ENCODE results near the gene COL27A1.

The COL27A1 gene

GRCh38 chr9:114261026-114261425 is 105.7 kb downstream of the COL27A1 start:
- in situ Hi-C loops (cut with HindIII; ENCODE audit: low sequenced_read_pairs): no loop called here
- TF ChIP-seq, protein P1, sequence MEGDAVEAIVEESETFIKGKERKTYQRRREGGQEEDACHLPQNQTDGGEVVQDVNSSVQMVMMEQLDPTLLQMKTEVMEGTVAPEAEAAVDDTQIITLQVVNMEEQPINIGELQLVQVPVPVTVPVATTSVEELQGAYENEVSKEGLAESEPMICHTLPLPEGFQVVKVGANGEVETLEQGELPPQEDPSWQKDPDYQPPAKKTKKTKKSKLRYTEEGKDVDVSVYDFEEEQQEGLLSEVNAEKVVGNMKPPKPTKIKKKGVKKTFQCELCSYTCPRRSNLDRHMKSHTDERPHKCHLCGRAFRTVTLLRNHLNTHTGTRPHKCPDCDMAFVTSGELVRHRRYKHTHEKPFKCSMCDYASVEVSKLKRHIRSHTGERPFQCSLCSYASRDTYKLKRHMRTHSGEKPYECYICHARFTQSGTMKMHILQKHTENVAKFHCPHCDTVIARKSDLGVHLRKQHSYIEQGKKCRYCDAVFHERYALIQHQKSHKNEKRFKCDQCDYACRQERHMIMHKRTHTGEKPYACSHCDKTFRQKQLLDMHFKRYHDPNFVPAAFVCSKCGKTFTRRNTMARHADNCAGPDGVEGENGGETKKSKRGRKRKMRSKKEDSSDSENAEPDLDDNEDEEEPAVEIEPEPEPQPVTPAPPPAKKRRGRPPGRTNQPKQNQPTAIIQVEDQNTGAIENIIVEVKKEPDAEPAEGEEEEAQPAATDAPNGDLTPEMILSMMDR (IDR thresholded peaks at IDR 0.05; ENCODE audit: low read depth, low read length): no peak
- DNase-seq (ENCODE audit: low read depth, low spot score): no peak
- H3K4me3 ChIP-seq (ENCODE audit: low read depth, low read length): no peak overlapping the region

DNA sequence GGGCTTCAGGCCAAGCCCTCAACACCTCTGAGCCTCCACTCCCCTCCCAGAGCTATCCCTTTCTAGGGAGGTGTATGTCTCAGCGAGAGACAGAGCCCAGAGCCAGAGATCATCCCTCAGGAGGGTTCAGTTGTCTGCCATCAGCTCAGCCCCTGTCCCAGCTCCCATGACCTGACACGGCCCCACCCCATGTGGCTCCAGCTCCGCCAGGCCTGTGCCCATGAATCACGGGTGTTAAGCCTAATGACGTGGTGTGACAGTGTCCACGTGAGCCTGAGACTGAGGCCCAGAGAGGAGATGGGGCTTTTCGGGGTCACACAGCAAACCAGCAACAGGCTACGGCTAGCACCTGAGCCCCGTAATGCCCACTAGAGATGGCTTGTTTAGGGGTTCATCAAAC is 106.7 kb downstream of the COL27A1 start:
- TF ChIP-seq, protein P1 (IDR thresholded peaks at IDR 0.05; ENCODE audit: low read depth, low read length): no peak
- no peak overlapping the region for H3K4me3 ChIP-seq (ENCODE audit: low read depth, low read length)
- DNase-seq (ENCODE audit: low read depth, low spot score): no peak
- in situ Hi-C loops (cut with HindIII; ENCODE audit: low sequenced_read_pairs): no loop called here

DNA sequence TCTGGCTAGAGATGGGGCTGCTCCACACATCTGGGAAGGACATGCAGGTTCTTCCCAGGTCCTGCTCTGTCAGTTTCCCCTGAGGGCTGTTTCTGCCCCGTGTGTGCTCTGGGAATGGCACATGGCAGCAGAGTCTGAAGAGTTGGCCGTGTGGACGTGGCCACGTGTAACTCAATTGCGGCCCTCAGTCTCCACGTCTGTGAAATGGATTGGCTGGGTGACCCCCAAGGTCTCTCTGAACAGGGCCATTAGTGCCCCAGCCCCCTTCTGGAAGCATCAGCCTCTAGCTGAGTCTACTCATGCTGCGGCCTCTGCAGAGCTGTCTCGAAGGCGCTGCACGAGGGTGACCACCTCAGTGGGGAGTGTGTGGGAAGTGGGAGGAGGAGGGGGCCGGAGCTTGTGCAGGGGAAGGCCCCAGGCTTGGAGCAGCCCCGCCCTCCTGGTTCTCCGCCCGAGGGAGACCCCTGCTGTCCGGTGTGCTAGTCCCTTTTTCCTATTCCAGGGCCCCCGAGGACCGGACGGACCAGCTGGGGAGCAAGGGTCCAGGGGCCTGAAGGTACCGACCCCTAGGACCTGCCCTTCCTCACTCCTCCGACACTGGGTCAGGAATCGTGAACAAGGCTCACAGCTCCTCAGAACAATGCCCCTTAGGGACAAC is 108.6 kb downstream of the COL27A1 start:
- peak; percentile 31 for DNase-seq (ENCODE audit: low read depth, low spot score)
- no peak overlapping the region for H3K4me3 ChIP-seq (ENCODE audit: low read depth, low read length)
- in situ Hi-C loops (cut with HindIII; ENCODE audit: low sequenced_read_pairs): no loop called here
- TF ChIP-seq, protein P1 (IDR thresholded peaks at IDR 0.05; ENCODE audit: low read depth, low read length): peak; percentile 56

DNA sequence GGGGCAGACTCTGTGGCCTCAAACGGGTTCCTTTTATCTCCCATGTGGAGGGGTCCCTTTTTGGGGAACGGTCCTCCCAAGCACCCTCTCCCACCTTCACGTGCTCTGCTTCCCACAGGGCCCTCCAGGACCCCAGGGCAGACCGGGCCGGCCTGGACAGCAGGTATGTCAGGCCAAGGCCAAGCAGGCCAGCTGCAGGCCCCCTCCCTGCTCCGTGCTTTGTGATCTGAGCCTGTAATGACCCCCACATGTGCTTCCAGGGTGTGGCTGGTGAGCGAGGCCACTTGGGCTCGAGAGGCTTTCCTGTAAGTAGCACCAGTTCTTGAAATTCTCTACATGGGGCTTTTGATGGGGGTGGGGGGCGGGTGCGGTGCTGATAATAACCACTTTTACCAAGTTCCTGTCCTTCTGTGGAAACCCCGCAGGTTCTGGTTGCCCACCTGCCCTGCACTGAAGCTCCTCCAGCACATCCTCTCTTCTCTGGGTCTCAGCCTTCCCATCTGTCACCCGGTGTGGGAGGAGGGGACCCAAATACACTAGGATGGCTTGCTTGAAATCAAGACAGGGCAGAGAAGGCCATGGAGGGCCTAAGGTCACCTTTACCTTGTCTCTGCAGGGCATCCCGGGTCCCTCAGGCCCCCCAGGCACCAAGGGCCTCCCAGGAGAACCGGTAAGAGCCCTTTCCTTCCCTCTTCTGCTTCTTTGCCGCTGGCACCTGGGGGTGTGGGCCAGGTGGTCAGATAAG is 109.6 kb downstream of the COL27A1 start:
- DNase-seq (ENCODE audit: low read depth, low spot score): no peak
- in situ Hi-C loops (cut with HindIII; ENCODE audit: low sequenced_read_pairs): no loop called here
- no peak overlapping the region for H3K4me3 ChIP-seq (ENCODE audit: low read depth, low read length)
- TF ChIP-seq, protein P1 (IDR thresholded peaks at IDR 0.05; ENCODE audit: low read depth, low read length): no peak

- in situ Hi-C loops (cut with HindIII; ENCODE audit: low sequenced_read_pairs): no loop called here
These were observed 111.6 kb downstream of the COL27A1 start for GRCh38 chr9:114266969-114267368.

DNA sequence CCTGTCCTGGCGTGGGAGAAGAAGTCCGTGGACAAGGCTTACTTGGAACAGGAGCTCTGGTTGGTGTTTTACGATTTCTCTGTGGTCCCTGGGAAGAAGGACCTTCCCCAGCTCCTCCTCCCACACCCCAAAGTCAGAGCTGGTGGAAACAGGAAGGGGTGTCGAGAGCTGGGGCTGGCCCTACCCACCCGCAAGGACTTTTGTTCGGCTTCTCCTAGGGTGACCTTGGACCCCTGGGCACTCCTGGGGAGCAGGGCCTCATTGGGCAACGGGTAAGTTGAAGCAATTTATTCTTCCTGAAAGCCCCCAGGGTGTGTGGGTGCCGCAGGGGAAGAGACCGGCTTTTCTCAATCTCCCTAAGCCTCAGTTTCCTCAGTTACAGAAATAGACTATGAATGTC is 113.7 kb downstream of the COL27A1 start:
- H3K4me3 ChIP-seq (ENCODE audit: low read depth, low read length): no peak overlapping the region
- in situ Hi-C loops (cut with HindIII; ENCODE audit: low sequenced_read_pairs): no loop called here
- DNase-seq (ENCODE audit: low read depth, low spot score): no peak
- TF ChIP-seq, protein P1 (IDR thresholded peaks at IDR 0.05; ENCODE audit: low read depth, low read length): no peak

More at GRCh38 chr9:114266969-114267368, 111.6 kb downstream of the COL27A1 start:
- peak; percentile 67 for DNase-seq (ENCODE audit: low read depth, low spot score)
- TF ChIP-seq, protein P1 (IDR thresholded peaks at IDR 0.05; ENCODE audit: low read depth, low read length): no peak
- no peak overlapping the region for H3K4me3 ChIP-seq (ENCODE audit: low read depth, low read length)

Measured in astrocyte of the spinal cord (primary cell).